ENCODE measurements around the gene KCNC1. TPM values are rescaled to one million over a fixed set of nuclear protein-coding genes. Genes with fewer than 3 reads are reported as not detected.

The KCNC1 gene
- total RNA-seq, 4 donors from 2014 or later, result under 0.01 to 0.73 TPM; not detected in 2

GRCh38 chr11:17807034-17807433 lies 72.5 kb downstream of the KCNC1 start:
- no peak overlapping the region for H3K27ac ChIP-seq
- TF ChIP-seq POLR2A (IDR thresholded peaks at IDR 0.05), result no peak
- TF ChIP-seq, protein P1, sequence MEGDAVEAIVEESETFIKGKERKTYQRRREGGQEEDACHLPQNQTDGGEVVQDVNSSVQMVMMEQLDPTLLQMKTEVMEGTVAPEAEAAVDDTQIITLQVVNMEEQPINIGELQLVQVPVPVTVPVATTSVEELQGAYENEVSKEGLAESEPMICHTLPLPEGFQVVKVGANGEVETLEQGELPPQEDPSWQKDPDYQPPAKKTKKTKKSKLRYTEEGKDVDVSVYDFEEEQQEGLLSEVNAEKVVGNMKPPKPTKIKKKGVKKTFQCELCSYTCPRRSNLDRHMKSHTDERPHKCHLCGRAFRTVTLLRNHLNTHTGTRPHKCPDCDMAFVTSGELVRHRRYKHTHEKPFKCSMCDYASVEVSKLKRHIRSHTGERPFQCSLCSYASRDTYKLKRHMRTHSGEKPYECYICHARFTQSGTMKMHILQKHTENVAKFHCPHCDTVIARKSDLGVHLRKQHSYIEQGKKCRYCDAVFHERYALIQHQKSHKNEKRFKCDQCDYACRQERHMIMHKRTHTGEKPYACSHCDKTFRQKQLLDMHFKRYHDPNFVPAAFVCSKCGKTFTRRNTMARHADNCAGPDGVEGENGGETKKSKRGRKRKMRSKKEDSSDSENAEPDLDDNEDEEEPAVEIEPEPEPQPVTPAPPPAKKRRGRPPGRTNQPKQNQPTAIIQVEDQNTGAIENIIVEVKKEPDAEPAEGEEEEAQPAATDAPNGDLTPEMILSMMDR (IDR thresholded peaks at IDR 0.05), result no peak
- 86 to 98% methylated on average over 4 of the region's 4 CpGs for WGBS, 2 donors
- H3K27me3 ChIP-seq, result no peaks in the 10 kb centered on the region
- intact Hi-C loops (cut with DNase I), result no loop called here
- no peak overlapping the region for H3K4me3 ChIP-seq (replicated peaks in 1 of 3)
- no peaks in the 10 kb centered on the region for H3K36me3 ChIP-seq
- DNase-seq, result no peak
- H3K4me1 ChIP-seq, result peaks cover 5 to 10% of the 10 kb centered on the region in 2 donors
- H3K9me3 ChIP-seq, result no peaks in the 10 kb centered on the region

- no peaks in the 10 kb centered on the region for H3K27me3 ChIP-seq
- no peaks in the 10 kb centered on the region for H3K9me3 ChIP-seq
- no peak overlapping the region for H3K27ac ChIP-seq
- no peak overlapping the region for H3K4me3 ChIP-seq (replicated peaks in 1 of 3)
- 100% methylated on average over 1 of the region's 1 CpG for WGBS, 2 donors
- TF ChIP-seq, protein P1 (IDR thresholded peaks at IDR 0.05), result no peak
- TF ChIP-seq POLR2A (IDR thresholded peaks at IDR 0.05), result no peak
- H3K4me1 ChIP-seq, result peaks cover 29 to 32% of the 10 kb centered on the region in 2 donors
- intact Hi-C loops (cut with DNase I), result no loop called here
- no peaks in the 10 kb centered on the region for H3K36me3 ChIP-seq
- DNase-seq, result no peak
Measured at GRCh38 chr11:17810041-17810440, 75.5 kb downstream of the KCNC1 start.

DNA sequence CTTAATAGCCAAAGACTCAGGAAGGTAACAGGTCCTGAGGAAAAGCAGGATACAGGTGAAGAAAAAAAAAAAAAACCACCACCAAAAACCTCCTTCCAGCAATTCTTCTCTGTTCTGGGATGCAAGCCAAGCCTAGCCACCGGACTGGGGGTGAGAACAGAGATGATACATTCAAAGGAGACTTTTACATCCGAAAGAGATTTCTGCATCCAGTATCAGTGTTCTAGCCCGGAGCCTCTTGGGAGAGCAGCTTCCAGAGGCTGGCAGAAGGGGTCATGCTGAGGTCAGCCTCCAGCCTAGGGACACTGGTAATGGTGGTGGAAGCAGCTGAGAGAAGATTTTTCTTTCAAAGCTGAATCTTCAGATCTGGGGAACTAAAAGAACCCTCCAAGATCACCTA lies 76.2 kb downstream of the KCNC1 start:
- peak; percentile 33 to 52 for DNase-seq
- no peak overlapping the region for H3K4me3 ChIP-seq (replicated peaks in 1 of 3)
- H3K36me3 ChIP-seq, result no peaks in the 10 kb centered on the region
- 33 to 44% methylated on average over 3 of the region's 3 CpGs for WGBS, 2 donors
- peak overlapping the region in 1 of 3 donors; percentile 3 for H3K27ac ChIP-seq
- no peaks in the 10 kb centered on the region for H3K27me3 ChIP-seq
- TF ChIP-seq, protein P1 (IDR thresholded peaks at IDR 0.05), result no peak
- TF ChIP-seq POLR2A (IDR thresholded peaks at IDR 0.05), result no peak
- peaks cover 29 to 32% of the 10 kb centered on the region in 2 donors for H3K4me1 ChIP-seq
- intact Hi-C loops (cut with DNase I), result no loop called here
- H3K9me3 ChIP-seq, result no peaks in the 10 kb centered on the region

GRCh38 chr11:17811352-17811751 lies 76.8 kb downstream of the KCNC1 start:
- 71 to 86% methylated on average over 7 of the region's 7 CpGs for WGBS, 2 donors
- Histone ChIP-seq H3K4me3 (replicated peaks in 1 of 3) (no peak overlapping the region), H3K9me3 (no peaks in the 10 kb centered on the region), H3K27ac (peak overlapping the region in 1 of 3 donors; percentile 3), H3K36me3 (no peaks in the 10 kb centered on the region), H3K27me3 (no peaks in the 10 kb centered on the region), H3K4me1 (peaks cover 29 to 33% of the 10 kb centered on the region in 2 donors)
- DNase-seq, result no peak
- intact Hi-C loops (cut with DNase I), result no loop called here
- TF ChIP-seq, protein P1 (IDR thresholded peaks at IDR 0.05), result no peak
- no peak for TF ChIP-seq POLR2A (IDR thresholded peaks at IDR 0.05)

DNA sequence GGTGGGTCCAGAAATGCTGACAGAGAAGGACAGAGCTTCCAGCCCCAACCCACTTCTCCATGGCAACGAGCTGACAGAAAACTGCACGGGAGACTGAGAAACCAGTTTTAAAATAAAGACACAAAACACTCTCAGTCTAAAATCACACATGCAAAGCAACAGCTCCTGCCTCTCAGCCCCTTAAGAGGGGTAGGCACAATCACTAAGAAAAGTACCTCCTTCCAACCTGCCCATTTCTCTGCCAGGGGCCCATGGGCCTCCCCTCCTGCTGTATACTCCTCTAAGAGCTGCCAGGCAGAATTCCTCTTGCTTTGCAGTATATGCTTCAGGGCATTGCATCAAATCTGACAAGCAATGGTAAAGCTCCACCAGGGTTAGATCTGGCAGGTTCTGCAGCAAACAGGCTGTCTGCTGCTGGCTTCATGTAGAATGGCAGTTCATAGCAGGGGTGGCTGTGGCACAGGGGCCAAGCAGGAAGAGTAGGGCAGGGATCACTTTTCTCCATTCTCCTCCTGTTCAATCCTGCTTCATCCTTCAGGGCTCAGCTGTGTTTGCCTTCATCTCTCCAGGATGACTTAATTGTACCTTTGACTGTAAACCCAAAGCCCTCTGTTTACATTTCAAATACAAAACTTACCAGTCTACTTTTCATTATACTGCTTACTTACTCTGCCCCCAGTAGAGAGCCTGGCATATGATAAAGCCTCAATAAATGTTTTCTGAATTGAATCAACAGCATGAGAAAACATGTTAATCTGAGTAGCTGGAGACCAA lies 77.7 kb downstream of the KCNC1 start:
- intact Hi-C loops (cut with DNase I), result no loop called here
- Histone ChIP-seq H3K36me3 (no peaks in the 10 kb centered on the region), H3K27ac (peak overlapping the region; percentile 15 to 59 (median 26)), H3K27me3 (no peaks in the 10 kb centered on the region), H3K4me3 (replicated peaks in 1 of 3) (no peak overlapping the region), H3K9me3 (no peaks in the 10 kb centered on the region), H3K4me1 (peaks cover 29 to 36% of the 10 kb centered on the region in 2 donors)
- TF ChIP-seq, protein P1 (IDR thresholded peaks at IDR 0.05), result no peak
- no peak for TF ChIP-seq POLR2A (IDR thresholded peaks at IDR 0.05)
- peak; percentile 22 to 48 for DNase-seq
- 24 to 39% methylated on average over 2 of the region's 2 CpGs for WGBS, 2 donors

All from thyroid gland (tissue), 4 donors.